ENCODE measurements around the gene CUTC.
"Not testable (repeated sequence)": the region's sequence is repeated elsewhere in the genome, so short reads cannot be mapped to it uniquely, and the experiment has no call there.

Gene CUTC, protein sequence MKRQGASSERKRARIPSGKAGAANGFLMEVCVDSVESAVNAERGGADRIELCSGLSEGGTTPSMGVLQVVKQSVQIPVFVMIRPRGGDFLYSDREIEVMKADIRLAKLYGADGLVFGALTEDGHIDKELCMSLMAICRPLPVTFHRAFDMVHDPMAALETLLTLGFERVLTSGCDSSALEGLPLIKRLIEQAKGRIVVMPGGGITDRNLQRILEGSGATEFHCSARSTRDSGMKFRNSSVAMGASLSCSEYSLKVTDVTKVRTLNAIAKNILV

GRCh38 chr10:99732033-99732842 is at the start of gene CUTC, which contains the start of gene COX15:
Gene CUTC, plus strand, starts transcription at chr10:99732234. Its CDS starts 115 bp downstream, at chr10:99732349.
Gene COX15, minus strand, starts transcription at chr10:99732127. Its CDS starts 78 bp downstream, at chr10:99732049.
- DNase-seq, result peak; percentile 96

DNA sequence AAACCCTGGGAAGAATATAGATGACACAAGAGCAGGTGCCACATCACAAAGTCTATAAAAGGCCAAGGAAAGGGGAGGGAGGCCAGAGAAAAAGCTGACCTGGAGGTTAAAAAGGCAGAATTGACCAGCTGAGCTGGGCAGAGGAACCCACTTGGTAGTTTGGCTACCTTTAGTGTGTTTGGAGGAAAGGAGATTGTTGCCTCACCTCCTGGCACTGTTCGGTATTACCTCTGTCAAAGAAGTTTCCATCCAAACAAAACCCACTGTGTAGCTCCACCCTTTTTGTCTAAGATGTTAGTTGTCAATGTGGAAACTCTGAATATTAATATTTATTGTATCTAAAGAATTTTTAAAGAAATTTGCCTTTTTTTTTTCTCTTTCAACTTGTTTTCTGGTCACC is 49.3 kb upstream of the CUTC start:
- DNase-seq, result no peak

DNA sequence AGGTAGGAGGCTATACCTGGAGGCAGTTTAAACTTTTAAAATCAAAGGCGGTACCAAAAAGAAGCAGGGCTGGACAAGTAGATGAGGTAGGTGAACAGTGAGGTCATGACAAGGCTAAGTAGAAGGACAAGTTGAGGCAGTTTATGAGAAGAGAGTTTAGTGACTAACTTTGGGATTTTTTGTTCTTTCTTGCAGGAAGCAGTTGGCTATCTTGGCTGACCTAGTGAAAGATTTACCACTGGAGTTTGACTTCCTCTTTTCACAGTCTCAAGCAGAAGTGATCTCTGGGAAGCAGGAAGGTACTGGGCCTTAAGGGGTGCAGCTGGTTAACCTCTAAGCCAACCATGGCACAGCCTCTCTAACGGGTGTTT is 46.5 kb upstream of the CUTC start:
- no peak for DNase-seq

DNA sequence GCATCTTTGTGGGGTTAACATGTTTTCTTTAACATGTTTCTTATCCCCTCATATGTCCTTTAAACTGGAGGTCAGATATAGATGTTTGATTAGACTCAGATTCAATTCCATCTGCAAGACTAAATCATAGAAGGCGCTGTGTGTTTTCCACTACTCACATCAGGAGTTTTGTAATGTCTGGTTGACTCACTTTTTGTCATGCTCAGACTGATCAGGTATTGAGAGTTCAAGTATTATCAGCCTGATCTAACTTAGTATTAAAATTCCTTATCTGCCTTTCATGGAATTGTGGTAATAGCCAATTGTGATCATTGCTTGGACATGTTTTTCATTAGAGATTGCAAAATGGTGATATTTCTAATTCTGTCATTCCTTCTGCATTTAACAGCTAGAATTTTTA is 42.6 kb upstream of the CUTC start:
- no peak for DNase-seq

- no peak for DNase-seq
Observed at GRCh38 chr10:99693933-99694583, 38.0 kb upstream of the CUTC start.

DNA sequence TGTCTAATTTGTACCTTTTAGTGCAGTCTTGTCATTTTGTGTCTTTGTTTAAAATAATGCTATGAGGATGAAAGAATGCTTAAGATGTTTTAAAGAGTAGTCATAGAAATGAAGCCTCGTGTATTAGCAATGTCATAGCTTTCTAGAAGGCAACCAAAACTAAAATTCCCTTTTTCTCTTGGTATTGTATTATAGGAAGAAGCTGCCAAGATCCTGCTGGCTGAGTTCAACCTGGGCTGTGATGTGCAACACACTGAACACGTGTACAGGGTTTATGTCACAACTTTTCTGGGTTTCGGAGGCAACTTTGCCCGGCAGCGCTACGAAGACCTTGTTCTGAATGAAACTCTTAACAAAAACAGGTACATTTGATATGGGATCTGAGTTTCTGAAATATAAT is 36.3 kb upstream of the CUTC start:
- no peak for DNase-seq

DNA sequence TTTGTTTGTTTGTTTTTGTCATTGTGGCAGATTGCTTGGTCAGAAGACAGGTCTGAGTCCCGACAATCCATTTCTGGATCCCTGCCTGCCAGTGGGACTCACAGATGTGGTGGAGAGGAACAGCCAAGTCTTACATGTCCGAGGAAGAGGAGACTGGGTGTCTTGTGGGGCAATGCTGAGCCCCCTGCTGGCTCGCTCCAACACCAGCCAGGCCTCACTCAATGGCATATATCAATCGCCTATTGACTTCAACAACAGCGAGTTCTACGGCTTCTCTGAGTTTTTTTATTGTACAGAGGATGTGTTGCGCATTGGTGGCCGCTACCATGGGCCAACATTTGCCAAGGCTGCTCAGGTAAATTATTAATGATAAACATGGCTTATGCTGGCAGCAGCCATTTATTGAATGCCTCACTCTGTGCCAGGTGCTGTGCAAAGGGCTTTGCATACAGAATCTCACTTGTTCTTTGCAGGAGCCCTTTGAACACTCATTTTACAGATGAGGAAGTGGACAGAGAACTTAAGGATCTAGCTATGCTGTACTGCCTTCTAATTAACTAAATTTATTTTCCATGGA is 33.4 kb upstream of the CUTC start:
- no peak for DNase-seq

- no peak for DNase-seq
Observed at GRCh38 chr10:99700649-99701048, 31.4 kb upstream of the CUTC start.

DNA sequence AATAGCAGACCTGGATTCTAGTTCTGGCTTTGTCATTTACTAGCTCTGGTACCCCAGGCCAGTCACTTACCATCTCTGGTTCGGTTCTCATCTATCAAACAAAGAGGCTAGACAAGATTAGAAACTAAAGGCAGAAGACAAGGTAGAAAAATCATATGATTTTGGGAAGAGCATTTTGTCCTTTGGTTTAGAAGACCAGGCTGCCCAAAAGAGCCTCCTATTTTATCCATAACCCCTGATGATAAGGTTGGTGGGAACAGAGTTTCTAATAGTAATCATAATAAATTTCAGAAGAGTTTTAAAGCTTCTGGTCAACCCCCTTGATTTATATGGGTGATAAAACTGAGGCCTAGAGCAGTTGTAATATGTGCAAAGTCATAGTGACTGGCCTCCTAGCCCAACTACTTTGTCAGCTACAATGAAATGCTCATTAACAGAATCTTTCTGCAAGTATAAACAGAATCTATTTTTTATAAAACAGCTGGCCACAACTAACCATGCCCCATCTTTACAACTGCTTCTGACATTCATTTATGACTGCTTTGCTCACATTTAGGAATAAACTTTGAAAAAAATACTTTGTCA is 23.5 kb upstream of the CUTC start:
- no peak for DNase-seq

- DNase-seq, result peak; percentile 36
Observed at GRCh38 chr10:99709480-99710229, 22.4 kb upstream of the CUTC start.

GRCh38 chr10:99711129-99711719 is 20.8 kb upstream of the CUTC start:
- no peak for DNase-seq

GRCh38 chr10:99714446-99714845 is 17.6 kb upstream of the CUTC start:
- DNase-seq, result no peak

- no peak for DNase-seq
Observed at GRCh38 chr10:99720387-99720786, 11.6 kb upstream of the CUTC start.

GRCh38 chr10:99730026-99730425 is 2.0 kb upstream of the CUTC start:
- no peak for DNase-seq

- no peak for DNase-seq
Observed at GRCh38 chr10:99731306-99732032, 565 bp upstream of the CUTC start.

- peak; percentile 54 for DNase-seq
Observed at GRCh38 chr10:99733366-99733765, 1.3 kb downstream of the CUTC start.

DNA sequence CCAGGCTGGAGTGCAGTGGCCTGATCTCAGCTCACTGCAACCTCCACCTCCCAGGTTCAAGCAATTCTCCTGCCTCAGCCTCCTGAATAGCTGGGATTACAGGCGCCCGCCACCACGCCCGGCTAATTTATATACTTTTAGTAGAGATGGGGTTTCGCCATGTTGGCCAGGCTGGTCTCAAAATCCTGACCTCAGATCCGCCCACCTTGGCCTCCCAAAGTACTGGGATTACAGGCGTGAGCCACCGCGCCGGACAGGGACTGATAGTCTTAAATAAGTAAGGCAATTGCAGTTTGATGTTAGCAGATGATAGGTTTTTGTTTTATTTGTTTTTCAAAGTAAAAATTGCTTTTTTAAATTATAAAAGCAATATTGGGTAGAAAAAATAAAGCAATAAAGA is 2.1 kb downstream of the CUTC start:
- not testable (repeated sequence) for DNase-seq

- no peak for DNase-seq
Observed at GRCh38 chr10:99740260-99740659, 8.2 kb downstream of the CUTC start.

- no peak for DNase-seq
Observed at GRCh38 chr10:99740933-99741559, 9.0 kb downstream of the CUTC start.

GRCh38 chr10:99742254-99742653 is 10.2 kb downstream of the CUTC start:
- no peak for DNase-seq

DNA sequence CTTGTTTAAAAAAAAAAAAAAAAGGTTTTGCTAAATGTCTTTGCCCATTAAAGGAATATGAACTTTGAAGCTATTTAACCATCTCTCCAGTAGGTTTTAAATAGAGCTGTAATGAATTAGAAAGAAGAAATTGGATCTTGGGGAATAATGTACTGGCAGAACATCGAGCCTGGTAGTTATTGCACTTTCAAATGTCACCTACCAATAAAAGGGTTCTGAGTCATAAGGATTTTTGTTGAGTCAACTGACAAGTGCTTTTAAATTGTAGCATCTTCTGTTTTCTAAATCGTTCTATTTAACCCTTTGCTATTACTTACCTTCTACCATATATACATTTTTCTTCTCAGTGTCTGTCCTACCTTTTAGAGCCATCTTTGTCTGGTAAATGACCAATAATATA is 10.7 kb downstream of the CUTC start:
- no peak for DNase-seq
